ENCODE measurements around the gene SRSF5. TPM values are rescaled to one million over a fixed set of nuclear protein-coding genes. Genes with fewer than 3 reads are reported as not detected.

The SRSF5 gene
- total RNA-seq, 8 experiments from 2014 or later = 209 to 477 (median 389) TPM

DNA sequence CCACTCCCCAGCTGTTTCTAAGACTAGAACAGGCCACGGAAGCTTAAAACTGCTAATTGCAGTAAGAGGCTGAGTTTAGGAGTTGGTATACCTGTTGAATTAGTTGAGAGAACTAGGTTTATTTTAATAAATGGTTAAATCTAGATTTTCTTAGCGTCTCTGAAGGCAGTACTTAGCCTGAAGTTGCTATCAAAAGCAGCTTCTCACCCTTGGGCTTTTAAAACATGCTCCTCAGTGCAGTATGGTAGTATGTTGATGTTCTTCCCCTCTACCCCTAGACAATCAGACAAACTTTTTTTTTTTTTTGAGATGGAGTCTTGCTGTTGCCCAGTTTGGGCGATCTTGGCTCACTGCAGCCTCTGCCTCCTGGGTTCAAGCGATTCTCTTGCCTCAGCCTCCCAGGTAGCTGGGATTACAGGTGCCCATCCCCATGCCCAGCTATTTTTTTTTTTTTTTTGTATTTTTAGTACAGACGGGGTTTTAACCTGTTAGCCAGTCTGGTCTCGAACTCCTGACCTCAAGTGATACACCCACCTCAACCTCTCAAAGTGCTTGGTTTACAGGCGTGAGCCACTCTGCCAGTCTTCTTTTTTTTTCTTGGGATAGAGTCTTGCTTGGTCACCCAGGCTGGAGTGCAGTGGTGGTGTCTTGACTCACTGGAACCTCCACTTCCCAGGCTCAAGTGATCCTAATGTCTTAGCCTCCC lies 6.8 kb downstream of the SRSF5 start:
- ATAC-seq (replicated peaks in 6 of 8) = peak; percentile 6 to 35 (median 16)
- 70 to 100% (median 100%) methylated on average over 1 to 6 of the region's 7 CpGs for WGBS, 10 experiments
- in situ Hi-C loops (cut with MboI; ENCODE audit: low pct_unique_long_range_greater_than_20kb in 2 of 9, low sequenced_read_pairs in 9 of 9, unreplicated experiment in 9 of 9) = no loop called here
- Histone ChIP-seq H3K4me1 (replicated peaks in 1 of 2) (peaks cover 3 to 12% of the 10 kb centered on the region in 2 donors), H3K4me3 (no peak overlapping the region), H3K27ac (no peak overlapping the region)

DNA sequence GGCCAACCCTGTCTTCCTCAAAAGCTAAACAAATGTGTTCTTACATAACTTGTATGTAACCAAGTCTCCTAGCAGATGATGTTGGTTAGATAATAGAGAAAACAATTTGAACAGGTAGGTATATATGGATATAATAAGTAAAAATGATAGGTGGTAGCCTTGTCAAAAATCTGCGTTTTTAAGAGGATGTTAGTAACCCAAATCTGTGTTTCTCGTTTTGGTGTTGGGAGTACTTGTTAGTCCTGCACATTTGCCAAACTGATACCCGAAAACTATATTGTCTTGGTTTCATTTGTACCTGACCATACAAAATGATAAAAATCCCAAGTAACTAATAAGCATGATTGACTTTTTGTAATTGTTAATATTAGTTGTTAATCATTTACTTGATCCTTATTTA lies 8.1 kb downstream of the SRSF5 start:
- no peak for ATAC-seq (replicated peaks in 6 of 8)
- peaks cover 0 to 2% of the 10 kb centered on the region in 2 donors for H3K4me1 ChIP-seq (replicated peaks in 1 of 2)

DNA sequence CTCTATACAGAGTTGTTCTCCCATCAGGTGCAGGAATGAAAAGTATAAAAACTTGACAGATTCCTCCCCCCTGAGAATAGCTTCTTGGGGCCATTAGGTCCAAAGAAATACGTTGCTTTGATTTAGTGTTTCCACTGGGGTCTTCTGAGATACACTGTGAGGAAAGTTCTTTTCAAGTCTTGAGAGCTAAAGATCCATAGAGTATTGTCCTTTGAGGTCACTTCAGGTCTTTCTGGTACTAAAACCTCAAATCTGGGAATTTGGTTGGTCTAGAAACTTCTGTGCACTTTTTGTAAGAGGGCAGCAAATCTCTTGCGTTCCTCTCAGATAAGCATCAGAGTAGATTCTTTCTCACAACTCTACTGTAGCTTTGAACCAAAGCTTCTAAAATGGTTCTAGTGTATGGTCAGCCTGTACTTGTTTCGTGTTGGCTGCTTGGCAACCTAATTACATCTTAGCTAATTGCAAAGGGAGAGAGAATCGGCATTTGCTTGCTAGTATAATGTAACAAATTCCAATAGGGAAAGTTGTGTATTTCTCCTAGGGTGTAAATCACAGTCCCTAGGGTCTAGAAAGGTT lies 10.0 kb downstream of the SRSF5 start:
- ATAC-seq (replicated peaks in 6 of 8) = no peak
- H3K4me1 ChIP-seq (replicated peaks in 1 of 2) = no peaks in the 10 kb centered on the region
- no peak overlapping the region for H3K4me3 ChIP-seq
- in situ Hi-C loops (cut with MboI; ENCODE audit: low pct_unique_long_range_greater_than_20kb in 2 of 9, low sequenced_read_pairs in 9 of 9, unreplicated experiment in 9 of 9) = no loop called here
- WGBS, 10 experiments = 53 to 100% (median 90%) methylated on average over 2 to 3 of the region's 4 CpGs; no CpG with 5 or more reads in 1 of the 10 experiments
- no peak overlapping the region for H3K27ac ChIP-seq

More for the DNA sequence above, 8.1 kb downstream of the SRSF5 start:
- 82 to 100% (median 93%) methylated on average over 2 to 3 of the region's 3 CpGs; no CpG with 5 or more reads in 1 of the 10 experiments for WGBS, 10 experiments
- Histone ChIP-seq H3K27ac (no peak overlapping the region), H3K4me3 (no peak overlapping the region)
- in situ Hi-C loops (cut with MboI; ENCODE audit: low pct_unique_long_range_greater_than_20kb in 2 of 9, low sequenced_read_pairs in 9 of 9, unreplicated experiment in 9 of 9) = no loop called here

DNA sequence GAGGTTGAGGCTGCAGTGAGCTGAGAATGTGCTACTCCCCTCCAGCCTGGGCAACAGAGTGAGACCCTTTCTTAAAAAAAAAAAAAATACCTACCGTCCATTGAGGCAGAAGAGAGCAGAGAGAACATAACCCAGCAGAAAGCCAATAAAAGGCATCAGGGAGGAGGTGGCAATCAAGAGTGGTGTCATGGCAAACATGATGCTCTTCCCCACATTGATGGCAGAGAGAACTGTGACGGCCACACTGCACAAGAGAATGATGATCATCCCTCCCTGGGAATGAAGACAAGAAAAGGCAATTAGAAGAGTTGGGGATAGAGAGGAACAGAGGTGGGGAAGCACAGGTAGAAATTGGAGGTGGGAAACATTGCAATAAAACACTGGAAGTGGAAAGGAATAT lies 12.1 kb downstream of the SRSF5 start:
- in situ Hi-C loops (cut with MboI; ENCODE audit: low pct_unique_long_range_greater_than_20kb in 2 of 9, low sequenced_read_pairs in 9 of 9, unreplicated experiment in 9 of 9) = no loop called here
- Histone ChIP-seq H3K4me1 (replicated peaks in 1 of 2) (no peaks in the 10 kb centered on the region), H3K4me3 (no peak overlapping the region), H3K27ac (no peak overlapping the region)
- ATAC-seq (replicated peaks in 6 of 8) = peak in 4 of 8 experiments; percentile 1 to 13 (median 10)
- 27 to 100% (median 96%) methylated on average over 1 to 2 of the region's 2 CpGs; no CpG with 5 or more reads in 3 of the 10 experiments for WGBS, 10 experiments

DNA sequence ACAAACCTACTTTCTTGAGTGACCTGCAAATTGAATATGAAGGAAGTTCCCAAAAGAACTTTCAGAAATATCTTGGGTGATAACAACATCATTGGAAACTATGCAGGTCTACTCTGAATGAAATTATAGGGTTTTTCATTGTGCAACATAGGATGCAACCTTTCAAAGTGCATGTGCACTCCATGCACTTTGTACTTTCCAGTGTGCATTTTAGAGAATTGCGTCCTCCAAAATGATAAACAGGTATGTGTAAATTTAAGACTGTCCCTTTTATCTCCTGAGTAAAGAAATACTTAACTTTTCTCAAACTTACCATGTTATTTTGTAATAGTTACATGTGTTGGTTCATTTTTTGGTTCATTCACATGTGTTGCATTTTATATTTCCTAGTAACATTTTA lies 13.2 kb downstream of the SRSF5 start:
- in situ Hi-C loops (cut with MboI; ENCODE audit: low pct_unique_long_range_greater_than_20kb in 2 of 9, low sequenced_read_pairs in 9 of 9, unreplicated experiment in 9 of 9) = no loop called here
- H3K4me3 ChIP-seq = no peak overlapping the region
- no peaks in the 10 kb centered on the region for H3K4me1 ChIP-seq (replicated peaks in 1 of 2)
- H3K27ac ChIP-seq = no peak overlapping the region
- no peak for ATAC-seq (replicated peaks in 6 of 8)
- 100% methylated on average over 1 of the region's 1 CpG; no CpG with 5 or more reads in 3 of the 10 experiments for WGBS, 10 experiments

DNA sequence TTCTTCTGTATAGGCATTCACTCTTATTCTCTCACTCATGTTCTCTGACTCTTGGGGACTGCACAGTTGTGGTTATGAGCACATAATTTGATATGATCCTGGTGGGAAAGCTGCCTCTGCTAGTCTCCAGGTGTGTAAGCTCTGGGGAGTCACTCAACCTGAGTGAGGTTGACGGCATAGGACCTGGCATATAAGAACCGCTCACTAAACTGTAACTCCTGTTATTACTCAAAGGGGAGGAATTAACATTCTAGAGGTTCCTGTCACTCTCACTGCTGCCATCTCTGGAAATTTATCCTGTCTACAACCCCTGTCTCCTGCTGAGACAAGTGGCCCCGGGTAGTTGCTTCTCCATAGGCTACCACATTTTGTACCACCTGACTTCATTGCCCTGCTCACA lies 14.0 kb downstream of the SRSF5 start:
- H3K27ac ChIP-seq = no peak overlapping the region
- in situ Hi-C loops (cut with MboI; ENCODE audit: low pct_unique_long_range_greater_than_20kb in 2 of 9, low sequenced_read_pairs in 9 of 9, unreplicated experiment in 9 of 9) = no loop called here
- H3K4me1 ChIP-seq (replicated peaks in 1 of 2) = no peaks in the 10 kb centered on the region
- 86 to 100% (median 100%) methylated on average over 1 to 3 of the region's 3 CpGs; no CpG with 5 or more reads in 6 of the 10 experiments for WGBS, 10 experiments
- no peak overlapping the region for H3K4me3 ChIP-seq
- ATAC-seq (replicated peaks in 6 of 8) = peak in 3 of 8 experiments; percentile 1 to 12 (median 7)

DNA sequence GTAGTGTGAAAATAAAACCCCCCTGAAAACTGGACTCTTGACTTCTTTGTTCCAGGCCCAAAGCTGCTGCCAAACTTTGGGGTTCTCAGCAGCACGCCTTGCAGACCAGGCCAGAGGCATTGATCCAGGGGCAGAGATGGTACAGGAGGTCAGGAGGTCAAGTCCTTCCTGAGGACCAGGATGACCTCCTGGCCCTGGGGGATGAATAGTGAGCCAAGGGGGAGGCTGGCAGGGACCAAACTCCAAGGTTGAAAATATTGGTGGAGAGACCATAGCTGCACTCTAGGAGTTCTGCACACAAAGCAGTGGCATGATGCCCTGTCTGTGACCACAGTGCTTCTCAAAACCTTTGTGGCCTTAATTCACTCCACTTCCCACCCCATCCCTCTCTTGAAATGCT lies 18.0 kb downstream of the SRSF5 start:
- H3K27ac ChIP-seq = no peak overlapping the region
- peak in 2 of 8 experiments; percentile 2 to 20 for ATAC-seq (replicated peaks in 6 of 8)
- 83 to 100% methylated on average over 1 of the region's 1 CpG; no CpG with 5 or more reads in 8 of the 10 experiments for WGBS, 10 experiments
- no peaks in the 10 kb centered on the region for H3K4me1 ChIP-seq (replicated peaks in 1 of 2)
- H3K4me3 ChIP-seq = no peak overlapping the region
- in situ Hi-C loops (cut with MboI; ENCODE audit: low pct_unique_long_range_greater_than_20kb in 2 of 9, low sequenced_read_pairs in 9 of 9, unreplicated experiment in 9 of 9) = no loop called here

DNA sequence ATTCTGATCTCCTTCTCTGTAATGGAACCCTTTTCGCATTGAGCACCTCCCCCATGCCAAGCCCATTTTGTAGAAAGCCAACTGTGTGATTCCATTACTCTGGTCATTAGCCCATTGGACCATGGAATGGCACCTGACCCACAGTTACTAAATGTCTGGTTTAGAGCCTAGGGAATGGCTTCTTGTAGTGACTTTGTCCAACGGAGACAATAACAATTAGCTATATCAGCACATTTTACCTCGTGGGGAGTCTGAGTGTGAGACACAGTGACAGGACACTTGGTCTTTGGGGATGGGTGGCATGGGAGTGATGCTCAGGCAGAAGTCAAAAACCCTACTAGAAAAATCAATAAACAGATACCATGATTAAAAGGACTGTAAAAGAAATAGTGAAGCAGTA lies 19.7 kb downstream of the SRSF5 start:
- in situ Hi-C loops (cut with MboI; ENCODE audit: low pct_unique_long_range_greater_than_20kb in 2 of 9, low sequenced_read_pairs in 9 of 9, unreplicated experiment in 9 of 9) = no loop called here
- no peak overlapping the region for H3K27ac ChIP-seq
- WGBS, 10 experiments = 60 to 100% (median 87%) methylated on average over 1 to 3 of the region's 3 CpGs; no CpG with 5 or more reads in 2 of the 10 experiments
- no peak overlapping the region for H3K4me3 ChIP-seq
- ATAC-seq (replicated peaks in 6 of 8) = no peak
- H3K4me1 ChIP-seq (replicated peaks in 1 of 2) = no peaks in the 10 kb centered on the region

DNA sequence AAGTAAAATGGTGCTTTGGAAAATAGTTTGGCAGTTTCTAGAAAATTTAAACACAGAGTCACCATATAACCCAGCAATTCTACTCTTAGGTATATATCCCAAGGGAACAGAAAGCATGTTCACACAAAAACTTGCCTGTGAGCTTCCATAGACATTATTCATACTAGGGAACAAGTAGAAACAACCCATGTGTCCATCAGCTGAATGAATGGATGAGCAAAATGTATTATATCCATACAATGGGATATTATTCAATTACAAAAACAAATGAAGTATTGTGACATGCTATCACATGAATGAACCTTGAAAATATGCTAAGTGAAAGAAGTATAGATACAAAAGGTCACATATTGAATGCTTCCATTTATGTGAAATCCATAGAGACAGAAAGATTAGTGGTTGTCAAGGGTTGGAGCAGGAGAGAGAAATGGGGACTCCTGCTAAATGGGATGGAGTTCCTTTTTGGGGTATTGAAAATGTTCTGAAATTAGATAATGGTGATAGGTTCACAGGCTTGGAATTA lies 22.2 kb downstream of the SRSF5 start:
- in situ Hi-C loops (cut with MboI; ENCODE audit: low pct_unique_long_range_greater_than_20kb in 2 of 9, low sequenced_read_pairs in 9 of 9, unreplicated experiment in 9 of 9) = no loop called here
- H3K4me3 ChIP-seq = no peak overlapping the region
- no peaks in the 10 kb centered on the region for H3K4me1 ChIP-seq (replicated peaks in 1 of 2)
- ATAC-seq (replicated peaks in 6 of 8) = no peak
- no peak overlapping the region for H3K27ac ChIP-seq

DNA sequence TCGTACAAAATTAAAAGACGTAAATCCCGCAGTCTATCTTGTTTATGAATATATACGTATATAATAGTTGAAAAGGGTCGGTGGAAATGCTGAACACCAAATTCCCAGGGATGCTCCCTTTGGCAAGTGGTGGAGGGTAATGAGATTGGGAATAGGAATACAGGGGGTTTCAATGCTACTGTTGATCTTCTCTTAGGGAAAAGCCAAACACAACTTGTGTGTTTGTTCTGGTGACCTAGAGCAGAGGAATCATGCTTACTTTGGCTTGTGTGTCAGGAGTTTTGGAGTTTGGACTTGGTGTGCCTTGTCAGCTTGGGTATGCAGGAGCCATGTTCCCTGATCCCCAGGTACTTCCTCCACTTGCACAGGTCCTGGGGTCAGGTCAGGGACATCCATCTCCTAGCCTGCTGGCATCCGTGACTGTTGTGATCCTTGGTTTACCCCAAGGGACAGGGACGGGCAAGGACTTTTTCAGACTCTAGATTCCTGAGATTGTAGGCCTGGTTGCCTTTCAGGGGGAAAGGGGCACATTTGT lies 26.0 kb downstream of the SRSF5 start:
- WGBS, 10 experiments = 88 to 100% (median 93%) methylated on average over 3 to 6 of the region's 7 CpGs; no CpG with 5 or more reads in 2 of the 10 experiments
- in situ Hi-C loops (cut with MboI; ENCODE audit: low pct_unique_long_range_greater_than_20kb in 2 of 9, low sequenced_read_pairs in 9 of 9, unreplicated experiment in 9 of 9) = no loop called here
- H3K4me1 ChIP-seq (replicated peaks in 1 of 2) = no peaks in the 10 kb centered on the region
- no peak overlapping the region for H3K4me3 ChIP-seq
- ATAC-seq (replicated peaks in 6 of 8) = no peak
- no peak overlapping the region for H3K27ac ChIP-seq

DNA sequence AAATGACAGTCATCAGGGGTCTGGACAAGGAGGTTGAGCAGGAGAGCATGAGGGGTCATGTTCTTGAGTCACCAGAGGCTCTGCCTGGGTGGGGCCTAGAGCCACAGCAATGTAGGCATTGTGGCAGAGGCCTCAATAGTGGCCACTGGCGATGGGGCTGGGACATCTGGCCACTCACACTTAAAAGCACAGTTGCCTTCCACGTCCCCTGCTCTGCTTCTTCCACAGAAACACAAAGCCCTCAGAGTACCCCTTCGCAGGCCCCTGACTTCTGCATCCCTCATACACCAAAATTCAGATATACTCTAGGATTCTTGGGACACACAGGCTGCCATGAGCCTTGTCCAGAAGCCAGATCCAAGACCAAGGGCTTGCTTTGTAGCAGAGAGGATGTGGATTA lies 27.8 kb downstream of the SRSF5 start:
- ATAC-seq (replicated peaks in 6 of 8) = no peak
- no peak overlapping the region for H3K27ac ChIP-seq
- no peak overlapping the region for H3K4me3 ChIP-seq
- H3K4me1 ChIP-seq (replicated peaks in 1 of 2) = no peaks in the 10 kb centered on the region
- in situ Hi-C loops (cut with MboI; ENCODE audit: low pct_unique_long_range_greater_than_20kb in 2 of 9, low sequenced_read_pairs in 9 of 9, unreplicated experiment in 9 of 9) = no loop called here
- WGBS, 10 experiments = 0 to 100% (median 67%) methylated on average over 1 to 2 of the region's 3 CpGs; no CpG with 5 or more reads in 3 of the 10 experiments

DNA sequence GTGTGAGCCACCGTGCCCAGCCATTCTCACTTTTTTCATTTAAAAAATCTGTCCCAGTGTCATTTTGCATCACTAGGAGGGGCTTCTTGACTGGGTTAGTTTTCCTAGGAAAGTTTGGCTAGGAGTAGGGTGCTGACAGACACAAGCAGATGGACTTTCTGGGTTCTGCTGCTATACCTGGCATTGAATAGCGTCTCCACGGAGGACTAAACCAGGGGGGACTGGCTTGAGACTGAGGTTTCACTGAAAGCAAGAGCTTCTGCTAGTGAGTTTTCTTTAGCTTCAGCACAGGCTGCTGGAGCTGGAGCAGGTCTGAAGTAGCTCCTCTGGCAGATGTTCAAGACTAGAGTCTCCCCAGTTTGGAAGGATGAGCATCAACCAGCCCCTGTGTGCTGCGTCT lies 28.7 kb downstream of the SRSF5 start:
- no peak overlapping the region for H3K4me3 ChIP-seq
- in situ Hi-C loops (cut with MboI; ENCODE audit: low pct_unique_long_range_greater_than_20kb in 2 of 9, low sequenced_read_pairs in 9 of 9, unreplicated experiment in 9 of 9) = no loop called here
- no peaks in the 10 kb centered on the region for H3K4me1 ChIP-seq (replicated peaks in 1 of 2)

DNA sequence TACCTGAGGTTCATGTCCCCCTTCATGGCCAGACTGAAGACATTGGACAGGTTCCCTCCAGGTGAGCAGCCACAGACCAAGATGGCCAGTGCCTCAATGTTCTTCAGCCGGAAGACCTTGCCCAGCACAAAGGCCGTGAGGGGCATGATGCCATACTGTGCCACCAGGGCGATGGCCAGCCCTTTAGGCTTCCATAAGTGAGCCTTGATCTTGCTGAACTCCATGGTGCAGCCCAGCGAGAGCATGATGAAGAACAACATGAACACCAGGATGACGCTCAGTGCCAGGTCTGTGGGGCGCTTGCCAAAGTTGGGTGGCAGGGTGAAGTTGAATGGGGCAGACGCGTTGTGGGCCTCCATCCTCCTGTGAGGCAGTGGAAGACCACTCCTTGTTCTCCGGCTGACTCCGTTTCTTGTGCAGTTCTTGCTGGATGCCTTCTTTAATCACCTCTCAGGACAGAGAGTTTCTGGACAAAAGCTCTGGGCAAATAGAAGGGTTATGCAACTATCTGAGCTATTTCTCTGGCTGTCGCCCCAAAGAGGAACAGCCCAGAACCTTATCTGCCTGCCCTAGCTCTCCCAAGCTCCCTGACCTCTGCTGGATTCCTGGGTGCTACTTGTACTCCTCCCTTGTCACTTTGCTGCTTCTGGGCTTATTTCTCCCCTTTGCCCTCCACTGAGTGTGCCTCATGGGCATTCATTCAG lies 30.0 kb downstream of the SRSF5 start, which contains the start of gene SLC10A1:
Gene SLC10A1, minus strand, starts transcription at position 445 of the 704 bp plus-strand sequence. Its CDS starts 86 bp downstream, at position 359.
- 10 to 88% (median 68%) methylated on average over 1 to 4 of the region's 11 CpGs; no CpG with 5 or more reads in 5 of the 10 experiments for WGBS, 10 experiments
- no peak within 1 kb of the TSS for H3K4me3 ChIP-seq
- H3K27ac ChIP-seq = no peak within 1 kb of the TSS
- no peak for ATAC-seq (replicated peaks in 6 of 8)
- in situ Hi-C loops (cut with MboI; ENCODE audit: low pct_unique_long_range_greater_than_20kb in 2 of 9, low sequenced_read_pairs in 9 of 9, unreplicated experiment in 9 of 9) = no loop called here
- H3K4me1 ChIP-seq (replicated peaks in 1 of 2) = no peaks in the 10 kb centered on the region

More for the DNA sequence above, 28.7 kb downstream of the SRSF5 start:
- ATAC-seq (replicated peaks in 6 of 8) = no peak
- 40 to 100% (median 73%) methylated on average over 1 to 2 of the region's 4 CpGs; no CpG with 5 or more reads in 4 of the 10 experiments for WGBS, 10 experiments
- no peak overlapping the region for H3K27ac ChIP-seq
